HFF-Myc (cell line): ENCODE results near the gene EIPR1.

Experiments used
- DNase-seq: peaks from one replicate; pipeline ENCODE4 v3.0.0-alpha.2; 2011; ENCODE audit warnings: low read depth; ENCODE audit errors: extremely low read depth
- H3K4me3 ChIP-seq: replicated peaks from 2 replicates; pipeline ENCODE4 v1.5.1; 2011; ENCODE audit warnings: low read depth, mild to moderate bottlenecking, control low read depth, low read length
- CTCF ChIP-seq: IDR thresholded peaks from 2 replicates; pipeline ENCODE4 v1.5.1; 2012; ENCODE audit warnings: mild to moderate bottlenecking, low read depth, low read length, control low read depth; ENCODE audit errors: missing control alignments

EIPR1 gene

GRCh38 chr2:3208591-3208990 is 169.0 kb downstream of the EIPR1 start:
- DNase-seq: no peak
- H3K4me3 ChIP-seq: no peak overlapping the region
- no peak for TF ChIP-seq CTCF

GRCh38 chr2:3208179-3208578 is 169.4 kb downstream of the EIPR1 start:
- no peak overlapping the region for H3K4me3 ChIP-seq
- TF ChIP-seq CTCF: no peak
- no peak for DNase-seq

GRCh38 chr2:3207091-3207491 is 170.5 kb downstream of the EIPR1 start:
- TF ChIP-seq CTCF: no peak
- H3K4me3 ChIP-seq: no peak overlapping the region
- DNase-seq: no peak

- no peak overlapping the region for H3K4me3 ChIP-seq
- no peak for TF ChIP-seq CTCF
- no peak for DNase-seq
These were observed 171.8 kb downstream of the EIPR1 start for GRCh38 chr2:3205845-3206244.

GRCh38 chr2:3204031-3204821 is 173.4 kb downstream of the EIPR1 start:
- no peak for DNase-seq
- H3K4me3 ChIP-seq: no peak overlapping the region
- no peak for TF ChIP-seq CTCF

- DNase-seq: no peak
- TF ChIP-seq CTCF: no peak
- no peak overlapping the region for H3K4me3 ChIP-seq
These were observed 174.1 kb downstream of the EIPR1 start for GRCh38 chr2:3203497-3204019.

GRCh38 chr2:3202926-3203325 is 174.7 kb downstream of the EIPR1 start:
- no peak for DNase-seq
- TF ChIP-seq CTCF: no peak
- no peak overlapping the region for H3K4me3 ChIP-seq
